Stimulated activated CD4-positive, alpha-beta T cell treated with anti-CD3 and anti-CD28 coated beads, Interleukin-2, amount 100 ng/mL, for 24 hours (primary cell): ENCODE data around the gene NPB.

Source experiments
- DNase-seq, 2 donors: peaks; one replicate each; pipeline ENCODE4 v3.0.0-alpha.2; 2020

Gene NPB

GRCh38 chr17:81942167-81942553 is 40.1 kb downstream of the NPB start:
- no peak for DNase-seq

GRCh38 chr17:81944858-81945257 is 42.8 kb downstream of the NPB start:
- DNase-seq = no peak

- no peak for DNase-seq
Measured at GRCh38 chr17:81947189-81947588, 45.2 kb downstream of the NPB start, which contains the start of gene MYADML2. Gene MYADML2 (minus strand): TSS chr17:81947233. CDS start chr17:81941741, 5,492 bp downstream.

DNA sequence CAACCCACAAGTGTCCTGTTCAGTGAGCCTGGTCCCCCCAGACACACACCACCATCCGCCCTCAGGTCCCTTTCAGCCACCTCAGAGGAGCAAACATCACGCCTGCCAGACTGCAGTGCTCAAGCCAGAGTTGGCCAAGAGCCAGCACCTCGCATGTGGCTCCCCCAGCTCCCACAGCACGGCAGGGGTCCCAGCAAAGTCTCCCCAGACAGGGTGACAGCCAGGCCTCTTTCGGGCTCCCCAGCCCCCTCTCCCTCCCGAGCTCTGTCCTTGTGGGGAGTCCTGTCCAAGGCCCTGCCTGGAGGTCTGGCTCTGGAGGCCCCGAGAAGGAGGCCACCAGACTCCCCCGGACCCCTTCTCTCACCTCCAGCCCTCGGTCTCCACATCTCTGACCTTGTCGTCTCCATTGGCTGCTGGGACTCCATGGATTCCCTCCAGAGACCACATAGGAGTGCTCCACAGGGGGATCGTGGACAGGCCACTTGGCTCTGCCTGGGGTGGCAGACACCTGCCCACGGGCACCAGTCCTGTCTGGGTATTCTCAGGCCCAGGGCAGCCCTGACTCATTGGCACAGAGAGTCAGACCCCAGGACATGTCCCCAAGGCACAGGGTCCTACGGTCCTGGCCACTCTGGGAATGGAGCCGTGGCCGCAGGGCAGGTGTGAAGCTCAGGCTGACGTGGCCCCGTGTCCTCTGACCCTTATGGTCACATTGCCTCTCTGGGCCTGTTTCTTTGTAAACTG is 46.8 kb downstream of the NPB start:
- DNase-seq = no peak

GRCh38 chr17:81950501-81950900 is 48.5 kb downstream of the NPB start:
- no peak for DNase-seq

DNA sequence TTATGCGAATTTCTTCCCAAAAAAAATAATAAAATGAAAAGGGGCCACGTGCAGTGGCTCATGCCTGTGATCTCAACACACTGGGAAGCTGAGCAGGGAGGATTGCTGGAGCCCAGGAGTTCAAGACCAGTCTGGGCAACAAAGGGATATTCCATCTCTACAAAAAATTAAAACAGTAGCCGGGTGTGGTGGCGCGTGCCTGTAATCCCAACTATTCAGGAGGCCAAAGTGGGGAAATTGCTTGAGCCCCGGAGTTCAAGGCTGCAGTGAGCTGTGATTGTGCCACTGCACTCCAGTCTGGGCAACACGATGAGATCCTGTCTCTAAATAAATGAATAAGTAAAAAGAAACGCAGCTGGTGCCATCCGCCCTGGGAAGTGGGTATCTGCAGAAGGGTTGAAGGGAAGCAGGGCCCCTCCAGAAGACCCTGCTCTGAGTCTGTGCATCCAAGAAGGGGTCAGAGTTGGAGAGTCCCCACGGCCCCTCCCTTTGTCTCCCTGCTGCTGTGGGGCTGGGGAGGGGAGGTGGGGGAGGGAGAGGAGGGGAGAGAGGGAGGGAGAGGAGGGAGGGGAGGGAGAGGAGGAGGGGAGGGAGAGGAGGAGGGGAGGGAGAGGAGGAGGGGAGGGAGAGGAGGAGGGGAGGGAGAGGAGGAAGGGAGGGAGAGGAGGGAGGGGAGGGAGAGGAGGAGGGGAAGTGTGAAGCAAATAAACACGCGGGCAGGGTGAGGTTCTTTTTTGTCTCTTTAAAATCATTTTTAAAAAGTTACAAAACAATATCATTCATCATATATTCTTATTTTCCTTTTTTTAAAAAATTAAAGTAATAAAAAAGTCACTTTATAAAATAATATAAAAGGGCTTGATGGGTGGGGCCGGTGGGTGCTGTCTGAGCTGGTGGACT is 50.0 kb downstream of the NPB start:
- no peak for DNase-seq
